AG10803 (cell line): ENCODE results near the gene SCTR.

Experiments used
- DNase-seq: peaks from one replicate; pipeline ENCODE4 v3.0.0; 2010; ENCODE audit warnings: low read depth
- H3K4me3 ChIP-seq: 2 replicates; pipeline ENCODE4 v1.5.1; 2011; ENCODE audit warnings: mild to moderate bottlenecking, low read length, control low read depth
- TF ChIP-seq, protein P1 (sequence below): conservative IDR thresholded peaks from 2 replicates; pipeline ENCODE4 v1.5.1; 2011; ENCODE audit warnings: mild to moderate bottlenecking, low read length, control low read depth, inconsistent platforms

The SCTR gene

DNA sequence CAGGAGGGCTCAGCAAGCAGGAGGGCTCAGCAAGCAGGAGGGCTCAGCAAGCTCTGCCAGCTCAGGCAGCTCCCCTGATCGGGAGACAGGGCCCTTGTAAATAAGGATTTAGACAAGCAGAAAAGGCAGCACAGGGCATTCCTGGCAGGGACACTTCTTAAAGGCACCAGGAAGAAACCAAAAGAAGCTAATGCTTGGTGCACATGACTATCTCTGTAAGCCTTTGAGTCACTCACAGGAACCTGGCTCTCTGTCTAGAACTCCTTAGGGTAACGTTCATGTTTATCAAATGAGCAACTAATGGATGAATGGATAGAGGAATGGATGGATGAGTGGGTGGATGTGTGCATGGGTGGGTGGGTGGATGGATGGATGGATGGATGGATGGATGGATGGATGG, 64.2 kb downstream of the SCTR start:
- no peak for DNase-seq
- no peak overlapping the region for H3K4me3 ChIP-seq
- TF ChIP-seq, protein P1, sequence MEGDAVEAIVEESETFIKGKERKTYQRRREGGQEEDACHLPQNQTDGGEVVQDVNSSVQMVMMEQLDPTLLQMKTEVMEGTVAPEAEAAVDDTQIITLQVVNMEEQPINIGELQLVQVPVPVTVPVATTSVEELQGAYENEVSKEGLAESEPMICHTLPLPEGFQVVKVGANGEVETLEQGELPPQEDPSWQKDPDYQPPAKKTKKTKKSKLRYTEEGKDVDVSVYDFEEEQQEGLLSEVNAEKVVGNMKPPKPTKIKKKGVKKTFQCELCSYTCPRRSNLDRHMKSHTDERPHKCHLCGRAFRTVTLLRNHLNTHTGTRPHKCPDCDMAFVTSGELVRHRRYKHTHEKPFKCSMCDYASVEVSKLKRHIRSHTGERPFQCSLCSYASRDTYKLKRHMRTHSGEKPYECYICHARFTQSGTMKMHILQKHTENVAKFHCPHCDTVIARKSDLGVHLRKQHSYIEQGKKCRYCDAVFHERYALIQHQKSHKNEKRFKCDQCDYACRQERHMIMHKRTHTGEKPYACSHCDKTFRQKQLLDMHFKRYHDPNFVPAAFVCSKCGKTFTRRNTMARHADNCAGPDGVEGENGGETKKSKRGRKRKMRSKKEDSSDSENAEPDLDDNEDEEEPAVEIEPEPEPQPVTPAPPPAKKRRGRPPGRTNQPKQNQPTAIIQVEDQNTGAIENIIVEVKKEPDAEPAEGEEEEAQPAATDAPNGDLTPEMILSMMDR, result no peak

DNA sequence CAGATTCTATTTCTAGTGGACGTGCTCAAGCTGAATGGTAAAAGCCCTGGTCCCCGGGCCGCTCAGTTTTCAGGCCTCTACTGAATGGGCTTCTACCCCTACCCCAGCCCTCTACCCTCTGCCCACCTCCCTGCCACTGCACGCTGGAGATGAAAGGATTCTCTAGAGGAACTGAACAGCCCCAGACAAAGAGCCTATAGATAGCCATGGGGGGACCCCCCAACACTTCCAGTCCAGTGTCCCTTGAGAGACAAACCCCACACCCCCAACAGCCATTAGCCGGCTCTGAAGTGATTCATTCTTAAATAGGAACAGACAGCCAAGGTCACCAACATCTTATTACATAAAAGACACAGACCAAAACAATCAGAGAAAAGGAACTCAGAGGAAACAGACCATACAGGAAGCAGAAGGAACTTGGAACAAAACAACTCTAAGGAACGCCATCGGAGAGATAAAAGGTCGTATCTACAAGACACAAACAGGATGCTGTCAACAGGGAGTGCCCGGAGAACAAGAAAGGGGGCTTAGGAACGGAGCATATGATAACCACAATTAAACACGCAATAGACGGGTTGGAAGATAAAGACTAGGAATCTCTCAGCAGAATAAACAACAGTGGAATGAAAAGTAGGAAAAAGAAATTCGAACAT, 69.1 kb downstream of the SCTR start:
- TF ChIP-seq, protein P1, result no peak
- H3K4me3 ChIP-seq, result no peak overlapping the region
- DNase-seq, result no peak

DNA sequence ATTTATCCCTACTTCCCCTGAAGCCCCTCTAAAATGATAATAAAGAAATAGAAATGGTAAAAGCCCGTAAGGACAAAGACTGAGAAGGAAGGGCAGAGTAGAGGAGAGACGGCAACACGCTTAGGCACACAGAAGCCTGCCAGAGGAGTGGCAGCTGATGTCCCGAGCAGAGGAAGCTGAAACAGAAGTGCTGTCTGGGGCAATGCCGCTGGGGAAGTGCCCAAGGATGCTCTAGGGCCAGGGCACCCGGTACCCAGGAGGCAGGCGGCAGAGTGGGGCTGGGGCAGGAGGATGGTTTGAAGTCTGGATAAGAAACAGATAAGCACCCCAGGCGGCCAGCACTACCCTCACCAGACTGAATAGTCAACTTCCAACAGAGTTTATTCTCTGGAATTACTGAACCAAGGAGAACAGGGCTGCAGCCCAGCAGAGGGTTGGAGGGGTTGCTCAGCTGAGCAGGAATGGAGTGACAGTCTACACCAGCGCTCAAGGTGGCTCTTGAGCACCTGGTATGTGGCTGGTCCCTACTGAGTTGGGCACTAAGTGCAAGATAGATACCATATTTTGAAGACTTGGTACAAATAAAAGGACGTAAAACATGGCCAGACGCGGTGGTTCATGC, 70.2 kb downstream of the SCTR start:
- TF ChIP-seq, protein P1, result no peak
- no peak for DNase-seq
- no peak overlapping the region for H3K4me3 ChIP-seq

DNA sequence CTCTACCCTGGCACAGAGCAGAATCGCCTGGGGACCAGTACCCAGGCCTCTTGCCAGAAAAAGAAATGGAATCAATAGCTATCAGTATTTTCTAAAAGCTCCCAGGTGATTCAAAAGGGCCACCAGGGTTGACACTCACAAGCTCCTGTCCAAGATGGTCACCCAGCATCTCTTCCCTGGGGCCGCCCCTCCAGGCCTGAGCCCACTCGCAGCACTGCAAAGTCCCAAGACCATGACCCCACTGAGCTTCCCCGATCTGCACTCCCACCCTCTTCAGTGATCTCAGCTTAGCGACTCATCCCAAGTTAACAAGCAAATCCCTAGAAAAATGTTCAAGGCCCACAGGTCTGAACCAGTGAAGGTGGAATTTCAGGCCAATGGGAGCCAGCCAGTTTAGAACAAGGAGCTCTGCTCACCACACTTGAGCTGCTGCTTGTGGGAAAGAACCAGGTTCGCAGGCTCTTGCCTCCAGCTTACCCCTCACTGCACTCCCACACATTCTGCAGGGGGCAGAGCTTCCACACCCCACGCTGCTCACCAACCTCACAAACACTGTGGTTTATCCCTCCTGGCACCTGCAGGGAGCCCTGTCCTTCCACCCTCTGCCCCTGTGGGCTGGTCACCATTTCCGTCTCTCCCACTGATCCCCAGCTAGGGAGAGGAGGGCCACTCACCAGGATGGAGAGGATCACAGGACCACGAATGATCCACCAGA, 72.8 kb downstream of the SCTR start:
- H3K4me3 ChIP-seq, result no peak overlapping the region
- no peak for DNase-seq
- TF ChIP-seq, protein P1, result no peak

DNA sequence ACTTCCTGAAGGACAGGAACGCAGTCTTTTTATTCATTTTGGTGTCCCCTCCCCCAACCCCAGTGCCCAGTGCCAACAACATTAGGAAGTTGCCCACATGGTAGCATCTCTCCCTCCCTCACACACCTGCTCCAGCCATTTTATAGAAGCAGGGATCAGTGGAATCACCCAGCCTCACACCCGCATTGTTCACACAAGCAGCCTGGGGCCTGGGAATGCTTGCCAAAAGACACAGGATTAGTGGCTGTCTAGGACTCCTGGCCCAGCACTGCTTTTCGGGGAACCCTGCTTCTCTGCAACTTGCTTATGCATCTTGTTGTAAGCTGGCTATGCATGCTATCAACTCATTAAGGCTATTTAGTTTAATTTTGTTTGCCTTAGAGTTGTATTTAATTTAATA, 74.8 kb downstream of the SCTR start:
- H3K4me3 ChIP-seq, result no peak overlapping the region
- DNase-seq, result no peak
- TF ChIP-seq, protein P1, result no peak

DNA sequence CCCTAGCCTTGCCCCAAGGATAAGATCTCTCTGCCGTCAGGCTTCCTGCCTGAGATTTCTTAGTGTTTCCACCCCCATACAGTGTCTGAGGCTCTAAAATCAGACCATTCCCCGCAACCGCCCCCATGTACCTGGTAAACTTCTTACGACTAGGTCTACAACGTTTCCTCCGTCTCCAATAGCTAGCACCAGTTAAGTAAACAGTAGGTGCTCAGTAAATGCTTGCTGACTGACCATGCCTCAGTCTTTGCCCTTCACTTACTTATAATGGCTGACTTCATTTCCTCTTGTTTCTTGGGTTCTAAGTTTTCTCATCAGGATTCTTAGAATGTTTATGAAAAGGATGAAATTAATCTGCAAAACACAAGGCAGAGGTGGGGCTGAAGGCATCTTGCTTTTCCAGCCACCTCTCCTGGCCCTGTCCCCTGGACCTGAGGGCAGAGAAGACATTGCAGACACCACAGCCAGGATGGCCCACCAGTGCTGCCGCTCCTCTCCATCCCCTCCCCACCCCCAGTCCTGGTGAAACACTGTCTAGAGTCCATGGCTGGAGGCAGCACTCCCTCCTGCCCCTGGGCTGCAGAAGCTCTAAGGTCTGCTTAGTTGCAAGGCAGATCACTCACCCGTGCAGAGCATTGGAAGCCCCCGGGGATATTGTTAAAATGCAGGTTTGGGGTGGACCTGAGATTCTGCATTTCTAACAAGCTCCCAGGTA, 75.7 kb downstream of the SCTR start:
- DNase-seq, result no peak
- H3K4me3 ChIP-seq, result no peak overlapping the region

More for the DNA sequence above, 75.7 kb downstream of the SCTR start:
- TF ChIP-seq, protein P1, result no peak
